Left ventricle myocardium inferior (tissue), 1 donor: ENCODE results near the gene CALB2. TPM values are rescaled to one million over a fixed set of nuclear protein-coding genes. Genes with fewer than 3 reads are reported as not detected.

Source experiments
- DNase-seq: peaks from one replicate; pipeline ENCODE4 v3.0.0-alpha.2; 2020
- H3K27ac ChIP-seq: fragments of 200-600 bp; replicated peaks from 2 replicates; pipeline ENCODE4 v1.8.0; 2021
- H3K27me3 ChIP-seq: fragments of 200-600 bp; 2 replicates; pipeline ENCODE4 v1.8.0; 2021; ENCODE audit warnings: low read depth
- H3K36me3 ChIP-seq: fragments of 200-600 bp; 2 replicates; pipeline ENCODE4 v1.8.0; 2021
- H3K4me1 ChIP-seq: fragments of 200-600 bp; 2 replicates; pipeline ENCODE4 v1.8.0; 2021
- H3K4me3 ChIP-seq: fragments of 200-600 bp; 2 replicates; pipeline ENCODE4 v1.8.0; 2021; ENCODE audit warnings: mild to moderate bottlenecking, moderate library complexity
- H3K9me3 ChIP-seq: fragments of 200-600 bp; replicated peaks from 2 replicates; pipeline ENCODE4 v1.8.0; 2021
- intact Hi-C: fragments of 100-400 bp; cut with micrococcal nuclease; formaldehyde crosslinking; loops from one replicate; pipeline ENCODE4 v1.11.0; 2022
- total RNA-seq: library from RNA; stranded (reverse); fragmentation: NEBNext Ultra II Directional; extraction: Animal tissue kit (Norgen Biotek cat#: 25700); gene quantifications from one replicate; pipeline ENCODE4 v1.2.1, GENCODE V29; 2021
- TF ChIP-seq, protein P1 (sequence below): fragments of 200-600 bp; IDR thresholded peaks from 2 replicates; pipeline ENCODE4 v1.8.0; 2021; ENCODE audit warnings: antibody characterized with exemption, mild to moderate bottlenecking, borderline replicate concordance
- donor health status: DM: no; HTN: yes; CAD: no; lungs with severe emphysema.

CALB2 gene
- total RNA-seq, 1 donor from 2014 or later: 0.36 TPM

DNA sequence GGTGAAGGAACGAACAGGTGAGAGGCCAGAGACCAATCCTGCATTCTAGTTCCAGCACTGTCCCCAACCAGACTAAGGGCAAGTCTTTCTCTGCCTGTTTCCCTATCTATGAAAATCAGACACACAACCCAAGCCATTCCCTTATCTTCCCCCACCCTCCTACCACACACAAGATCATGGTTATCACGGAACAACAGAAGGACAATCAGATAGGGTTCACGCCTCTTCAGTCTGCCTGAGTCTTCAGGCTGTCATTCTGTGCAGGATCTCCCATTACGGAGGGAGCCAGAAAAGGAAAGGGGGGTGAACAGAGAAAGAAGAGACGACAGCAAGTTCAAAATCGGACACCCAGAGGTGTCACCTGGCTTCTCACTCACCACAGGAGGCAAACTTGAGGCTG, 72.2 kb downstream of the CALB2 start:
- Histone ChIP-seq H3K4me1 (no peaks in the 10 kb centered on the region), H3K27ac (no peak overlapping the region), H3K9me3 (peaks cover 18% of the 10 kb centered on the region), H3K4me3 (no peak overlapping the region), H3K36me3 (no peaks in the 10 kb centered on the region), H3K27me3 (peaks cover 78% of the 10 kb centered on the region)
- DNase-seq: no peak
- intact Hi-C loops: no loop called here
- TF ChIP-seq, protein P1, sequence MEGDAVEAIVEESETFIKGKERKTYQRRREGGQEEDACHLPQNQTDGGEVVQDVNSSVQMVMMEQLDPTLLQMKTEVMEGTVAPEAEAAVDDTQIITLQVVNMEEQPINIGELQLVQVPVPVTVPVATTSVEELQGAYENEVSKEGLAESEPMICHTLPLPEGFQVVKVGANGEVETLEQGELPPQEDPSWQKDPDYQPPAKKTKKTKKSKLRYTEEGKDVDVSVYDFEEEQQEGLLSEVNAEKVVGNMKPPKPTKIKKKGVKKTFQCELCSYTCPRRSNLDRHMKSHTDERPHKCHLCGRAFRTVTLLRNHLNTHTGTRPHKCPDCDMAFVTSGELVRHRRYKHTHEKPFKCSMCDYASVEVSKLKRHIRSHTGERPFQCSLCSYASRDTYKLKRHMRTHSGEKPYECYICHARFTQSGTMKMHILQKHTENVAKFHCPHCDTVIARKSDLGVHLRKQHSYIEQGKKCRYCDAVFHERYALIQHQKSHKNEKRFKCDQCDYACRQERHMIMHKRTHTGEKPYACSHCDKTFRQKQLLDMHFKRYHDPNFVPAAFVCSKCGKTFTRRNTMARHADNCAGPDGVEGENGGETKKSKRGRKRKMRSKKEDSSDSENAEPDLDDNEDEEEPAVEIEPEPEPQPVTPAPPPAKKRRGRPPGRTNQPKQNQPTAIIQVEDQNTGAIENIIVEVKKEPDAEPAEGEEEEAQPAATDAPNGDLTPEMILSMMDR: no peak

DNA sequence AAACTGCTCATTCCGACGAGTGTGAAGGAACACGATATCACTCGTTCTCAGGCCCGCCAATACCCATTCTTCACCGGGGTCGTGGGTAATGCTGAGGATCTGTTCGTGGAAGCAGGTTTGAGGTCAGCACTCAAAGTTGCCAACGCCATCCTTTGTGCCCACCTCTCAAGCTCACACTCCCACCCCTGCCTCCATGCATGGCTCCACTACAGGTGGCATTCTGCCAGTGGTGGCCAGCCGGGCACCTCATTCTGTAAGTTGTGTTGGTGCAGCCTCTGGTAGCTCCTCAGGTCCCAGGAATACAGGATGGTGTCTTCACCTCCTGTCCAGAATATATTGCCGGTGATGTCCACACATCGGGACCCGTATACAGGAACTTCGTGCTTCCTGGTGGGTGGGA, 72.7 kb downstream of the CALB2 start:
- Histone ChIP-seq H3K36me3 (no peaks in the 10 kb centered on the region), H3K4me3 (no peak overlapping the region), H3K4me1 (no peaks in the 10 kb centered on the region), H3K27me3 (peaks cover 74% of the 10 kb centered on the region), H3K9me3 (peaks cover 18% of the 10 kb centered on the region), H3K27ac (no peak overlapping the region)
- intact Hi-C loops: no loop called here
- TF ChIP-seq, protein P1: no peak
- no peak for DNase-seq

DNA sequence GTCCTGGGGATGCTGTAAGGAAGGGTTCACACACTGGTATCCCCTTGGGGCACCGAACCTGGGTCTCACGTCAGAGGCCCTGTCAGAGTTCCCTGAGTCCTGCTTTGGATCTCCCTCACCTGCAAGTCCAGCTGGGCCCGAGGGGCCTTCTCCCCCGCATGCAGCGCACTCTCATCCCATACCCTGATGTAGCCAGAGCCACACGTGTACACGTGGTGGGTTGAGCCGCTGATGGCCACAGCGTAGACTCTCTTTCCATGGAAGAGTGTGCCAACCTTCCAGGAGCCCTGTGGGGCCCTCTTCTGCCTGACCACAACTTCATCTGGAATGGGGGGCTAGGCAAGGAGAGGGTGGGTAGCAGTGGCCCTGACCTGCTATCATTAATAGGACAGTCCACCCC, 73.5 kb downstream of the CALB2 start:
- TF ChIP-seq, protein P1: no peak
- peaks cover 18% of the 10 kb centered on the region for H3K9me3 ChIP-seq
- peaks cover 71% of the 10 kb centered on the region for H3K27me3 ChIP-seq
- intact Hi-C loops: no loop called here
- DNase-seq: no peak
- no peaks in the 10 kb centered on the region for H3K36me3 ChIP-seq
- no peaks in the 10 kb centered on the region for H3K4me1 ChIP-seq
- H3K4me3 ChIP-seq: no peak overlapping the region
- H3K27ac ChIP-seq: no peak overlapping the region

DNA sequence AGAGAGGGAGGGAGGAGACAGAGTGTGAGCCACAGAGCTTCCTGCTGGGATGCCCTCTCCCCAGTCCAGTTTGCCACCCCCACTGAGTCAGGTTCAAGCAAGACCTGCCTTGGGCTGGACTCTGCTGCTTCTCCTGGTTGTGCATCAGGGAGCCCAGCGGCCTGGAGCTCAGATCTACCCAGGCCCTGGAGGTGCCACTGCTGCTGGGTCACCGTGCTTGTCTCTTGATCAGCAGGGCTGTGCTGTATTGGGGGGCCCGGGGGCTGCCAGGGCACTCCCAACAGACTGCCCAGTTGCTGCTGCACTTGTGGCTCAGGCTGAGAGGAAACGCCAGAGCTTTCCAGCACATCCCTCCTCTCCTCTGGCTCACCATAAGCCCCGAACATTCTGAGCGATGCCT, 74.4 kb downstream of the CALB2 start:
- Histone ChIP-seq H3K27ac (no peak overlapping the region), H3K9me3 (peaks cover 13% of the 10 kb centered on the region), H3K4me1 (no peaks in the 10 kb centered on the region), H3K27me3 (peaks cover 66% of the 10 kb centered on the region), H3K36me3 (no peaks in the 10 kb centered on the region), H3K4me3 (no peak overlapping the region)
- intact Hi-C loops: no loop called here
- no peak for DNase-seq
- TF ChIP-seq, protein P1: no peak

DNA sequence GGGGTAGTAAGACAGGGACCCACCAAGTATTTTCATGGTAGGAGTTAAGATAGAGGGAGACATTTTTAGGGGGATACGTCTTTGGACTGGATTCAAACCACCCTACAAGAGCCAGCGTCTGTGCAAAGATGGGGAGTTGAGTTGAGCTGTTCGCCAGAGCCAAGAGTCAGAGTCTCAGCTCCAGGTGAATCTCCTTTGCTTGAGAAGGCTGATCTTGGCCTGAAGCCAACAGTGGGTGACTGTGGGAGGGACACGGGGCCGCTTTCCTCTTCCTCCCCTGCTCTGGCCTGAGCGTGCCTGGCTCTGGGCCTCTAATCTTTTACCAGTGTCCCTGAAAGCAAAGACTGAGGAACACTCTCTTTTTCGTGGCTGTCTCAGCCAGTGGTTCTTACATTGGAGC, 78.0 kb downstream of the CALB2 start:
- Histone ChIP-seq H3K36me3 (no peaks in the 10 kb centered on the region), H3K27me3 (peaks cover 65% of the 10 kb centered on the region), H3K4me3 (no peak overlapping the region), H3K27ac (no peak overlapping the region), H3K9me3 (peaks cover 10% of the 10 kb centered on the region), H3K4me1 (no peaks in the 10 kb centered on the region)
- TF ChIP-seq, protein P1: no peak
- no peak for DNase-seq
- intact Hi-C loops: no loop called here

DNA sequence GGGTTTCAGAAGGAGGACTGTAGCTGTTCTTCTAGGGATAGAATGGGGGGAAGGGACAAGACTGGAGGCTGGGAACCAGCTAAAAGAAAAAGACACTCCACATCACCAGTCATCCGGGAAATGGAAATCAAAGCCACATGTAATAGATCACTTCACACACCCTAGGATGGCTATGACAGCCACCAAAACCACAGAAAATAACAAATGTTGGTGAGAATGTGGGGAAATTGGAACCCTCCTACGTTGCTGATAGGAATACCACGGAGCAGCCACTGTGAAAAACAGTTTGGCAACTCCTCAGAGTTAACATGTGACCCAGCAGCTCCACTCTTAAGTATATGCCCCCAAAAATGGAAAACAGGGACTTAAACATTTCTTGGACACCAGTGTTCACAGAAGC, 81.0 kb downstream of the CALB2 start:
- Histone ChIP-seq H3K4me3 (no peak overlapping the region), H3K4me1 (no peaks in the 10 kb centered on the region), H3K36me3 (no peaks in the 10 kb centered on the region), H3K27me3 (peaks cover 57% of the 10 kb centered on the region), H3K9me3 (peaks cover 41% of the 10 kb centered on the region), H3K27ac (no peak overlapping the region)
- TF ChIP-seq, protein P1: no peak
- DNase-seq: no peak
- intact Hi-C loops: no loop called here
